Measurements from ENCODE around the gene RNF151.
A peak's percentile ranks its signal among the peaks of the same experiment; 100 is the strongest.

RNF151 gene

GRCh38 chr16:1976951-1977874, 10.6 kb downstream of the RNF151 start:
- H3K4me1 Mint-ChIP-seq: peaks cover 15% of the 10 kb centered on the region
- DNase-seq: no peak

GRCh38 chr16:1977875-1978268, 11.2 kb downstream of the RNF151 start:
- no peak overlapping the region for H3K27ac Mint-ChIP-seq
- ATAC-seq (no peak), DNase-seq (no peak)
- no peak overlapping the region for H3K4me3 Mint-ChIP-seq
- peaks cover 21% of the 10 kb centered on the region for H3K36me3 Mint-ChIP-seq (ENCODE audit: low read depth)
- H3K9me3 Mint-ChIP-seq: no peaks in the 10 kb centered on the region
- peaks cover 11% of the 10 kb centered on the region for H3K4me1 Mint-ChIP-seq
- H3K27me3 Mint-ChIP-seq: peaks cover 26% of the 10 kb centered on the region

More at GRCh38 chr16:1976951-1977874, 10.6 kb downstream of the RNF151 start:
- no peak overlapping the region for H3K4me3 Mint-ChIP-seq
- H3K27ac Mint-ChIP-seq: no peak overlapping the region
- H3K27me3 Mint-ChIP-seq: peaks cover 19% of the 10 kb centered on the region
- peaks cover 22% of the 10 kb centered on the region for H3K36me3 Mint-ChIP-seq (ENCODE audit: low read depth)
- no peaks in the 10 kb centered on the region for H3K9me3 Mint-ChIP-seq
- ATAC-seq: no peak

- DNase-seq (no peak), ATAC-seq (no peak)
- Mint-ChIP-seq H3K4me3 (no peak overlapping the region), H3K36me3 (ENCODE audit: low read depth) (peaks cover 20% of the 10 kb centered on the region), H3K9me3 (no peaks in the 10 kb centered on the region), H3K27ac (no peak overlapping the region), H3K4me1 (peaks cover 8% of the 10 kb centered on the region), H3K27me3 (peaks cover 30% of the 10 kb centered on the region)
Observed at GRCh38 chr16:1978476-1979120, 11.9 kb downstream of the RNF151 start.

- ATAC-seq (no peak), DNase-seq (peak; percentile 40)
- H3K36me3 Mint-ChIP-seq (ENCODE audit: low read depth): peaks cover 20% of the 10 kb centered on the region
- H3K9me3 Mint-ChIP-seq: no peaks in the 10 kb centered on the region
- peaks cover 30% of the 10 kb centered on the region for H3K27me3 Mint-ChIP-seq
- no peak overlapping the region for H3K4me3 Mint-ChIP-seq
- H3K27ac Mint-ChIP-seq: no peak overlapping the region
- peaks cover 8% of the 10 kb centered on the region for H3K4me1 Mint-ChIP-seq
Observed at GRCh38 chr16:1979271-1980029, 12.8 kb downstream of the RNF151 start.

- Mint-ChIP-seq H3K4me1 (peaks cover 14% of the 10 kb centered on the region), H3K27me3 (peaks cover 30% of the 10 kb centered on the region), H3K9me3 (no peaks in the 10 kb centered on the region), H3K36me3 (ENCODE audit: low read depth) (peaks cover 15% of the 10 kb centered on the region), H3K27ac (no peak overlapping the region), H3K4me3 (no peak overlapping the region)
- DNase-seq: no peak
- ATAC-seq: no peak
Observed at GRCh38 chr16:1980030-1980769, 13.5 kb downstream of the RNF151 start.

- peaks cover 13% of the 10 kb centered on the region for H3K36me3 Mint-ChIP-seq (ENCODE audit: low read depth)
- H3K4me1 Mint-ChIP-seq: peaks cover 17% of the 10 kb centered on the region
- H3K27ac Mint-ChIP-seq: no peak overlapping the region
- peaks cover 30% of the 10 kb centered on the region for H3K27me3 Mint-ChIP-seq
- H3K4me3 Mint-ChIP-seq: no peak overlapping the region
- DNase-seq (no peak), ATAC-seq (no peak)
- H3K9me3 Mint-ChIP-seq: no peaks in the 10 kb centered on the region
Observed at GRCh38 chr16:1980770-1981087, 14.1 kb downstream of the RNF151 start.

GRCh38 chr16:1981398-1981836, 14.8 kb downstream of the RNF151 start, which contains the start of gene NOXO1:
NOXO1 (minus strand) TSS chr16:1981469; CDS start chr16:1981179, 290 bp downstream.
- peak within 1 kb of the TSS; percentile 10 for H3K27ac Mint-ChIP-seq

GRCh38 chr16:1982013-1982433, 15.4 kb downstream of the RNF151 start:
- peaks cover 17% of the 10 kb centered on the region for H3K4me1 Mint-ChIP-seq
- H3K27ac Mint-ChIP-seq: no peak overlapping the region
- H3K9me3 Mint-ChIP-seq: no peaks in the 10 kb centered on the region
- no peak for ATAC-seq
- H3K27me3 Mint-ChIP-seq: peaks cover 30% of the 10 kb centered on the region
- peaks cover 5% of the 10 kb centered on the region for H3K36me3 Mint-ChIP-seq (ENCODE audit: low read depth)
- no peak for DNase-seq
- no peak overlapping the region for H3K4me3 Mint-ChIP-seq

More at GRCh38 chr16:1981398-1981836, 14.8 kb downstream of the RNF151 start, which contains the start of gene NOXO1:
- Mint-ChIP-seq H3K36me3 (ENCODE audit: low read depth) (peaks cover 7% of the 10 kb centered on the region), H3K27me3 (peaks cover 30% of the 10 kb centered on the region), H3K4me1 (peaks cover 17% of the 10 kb centered on the region), H3K4me3 (no peak within 1 kb of the TSS), H3K9me3 (no peaks in the 10 kb centered on the region)
- ATAC-seq (peak; percentile 3), DNase-seq (no peak)

GRCh38 chr16:1982991-1983543, 16.4 kb downstream of the RNF151 start:
- Mint-ChIP-seq H3K27ac (no peak overlapping the region), H3K4me1 (peaks cover 17% of the 10 kb centered on the region), H3K27me3 (peaks cover 31% of the 10 kb centered on the region), H3K4me3 (peak overlapping the region; percentile 65), H3K9me3 (no peaks in the 10 kb centered on the region), H3K36me3 (ENCODE audit: low read depth) (no peaks in the 10 kb centered on the region)
- ATAC-seq (no peak), DNase-seq (no peak)

- Mint-ChIP-seq H3K9me3 (no peaks in the 10 kb centered on the region), H3K27ac (peak within 1 kb of the TSS; percentile 49), H3K4me3 (peak within 1 kb of the TSS; percentile 81), H3K4me1 (peaks cover 17% of the 10 kb centered on the region), H3K36me3 (ENCODE audit: low read depth) (no peaks in the 10 kb centered on the region), H3K27me3 (peaks cover 35% of the 10 kb centered on the region)
- peak; percentile 77 for ATAC-seq
- peak; percentile 84 for DNase-seq
Observed at GRCh38 chr16:1983544-1984346, 17.1 kb downstream of the RNF151 start, which contains the start of gene GFER. GFER (plus strand) TSS chr16:1984193; CDS start chr16:1984219, 26 bp downstream.

GRCh38 chr16:1984347-1985225, 17.9 kb downstream of the RNF151 start:
- Mint-ChIP-seq H3K36me3 (ENCODE audit: low read depth) (no peaks in the 10 kb centered on the region), H3K4me1 (peaks cover 22% of the 10 kb centered on the region), H3K27me3 (peaks cover 43% of the 10 kb centered on the region), H3K4me3 (peak overlapping the region; percentile 81), H3K27ac (peak overlapping the region; percentile 49), H3K9me3 (no peaks in the 10 kb centered on the region)
- ATAC-seq (peak; percentile 3), DNase-seq (no peak)

- peaks cover 26% of the 10 kb centered on the region for H3K4me1 Mint-ChIP-seq
- ATAC-seq: no peak
- no peak for DNase-seq
- H3K36me3 Mint-ChIP-seq (ENCODE audit: low read depth): no peaks in the 10 kb centered on the region
- H3K27me3 Mint-ChIP-seq: peaks cover 39% of the 10 kb centered on the region
- no peak overlapping the region for H3K27ac Mint-ChIP-seq
- peak overlapping the region; percentile 81 for H3K4me3 Mint-ChIP-seq
- no peaks in the 10 kb centered on the region for H3K9me3 Mint-ChIP-seq
Observed at GRCh38 chr16:1985466-1986150, 19.0 kb downstream of the RNF151 start.

All from activated naive CD8-positive, alpha-beta T cell treated with anti-CD3 and anti-CD28 coated beads, Interleukin-2, amount 50 U/mL, for 24 hours (primary cell).